Nephron progenitor cell (in vitro differentiated cells): Measurements from ENCODE around the gene FSD2.

Experiments used
- DNase-seq: peaks from one replicate; pipeline ENCODE4 v3.0.0; 2021
- H3K27ac Mint-ChIP-seq: 2 replicates; pipeline ENCODE4 v1.8.0; 2021; ENCODE audit warnings: mild to moderate bottlenecking, moderate library complexity, mixed read lengths
- H3K27me3 Mint-ChIP-seq: 2 replicates; pipeline ENCODE4 v1.8.0; 2021; ENCODE audit warnings: mild to moderate bottlenecking, low read depth, mixed read lengths; ENCODE audit not compliant: poor library complexity
- H3K36me3 Mint-ChIP-seq: 2 replicates; pipeline ENCODE4 v1.8.0; 2021; ENCODE audit warnings: low read depth, mixed read lengths
- H3K4me1 Mint-ChIP-seq: 2 replicates; pipeline ENCODE4 v1.8.0; 2021; ENCODE audit warnings: mixed read lengths
- H3K4me3 Mint-ChIP-seq: 2 replicates; pipeline ENCODE4 v1.8.0; 2021; ENCODE audit warnings: mild to moderate bottlenecking, moderate library complexity, mixed read lengths
- H3K9me3 Mint-ChIP-seq: 2 replicates; pipeline ENCODE4 v1.8.0; 2021; ENCODE audit warnings: mild to moderate bottlenecking, moderate library complexity, mixed read lengths
- CTCF ChIP-seq: fragments of 200-600 bp; sonication (generic); IDR thresholded peaks from 2 replicates; pipeline ENCODE4 v1.5.0; 2021; ENCODE audit warnings: antibody characterized with exemption

The FSD2 gene

GRCh38 chr15:82843566-82843965 lies 37.7 kb upstream of the FSD2 start:
- TF ChIP-seq CTCF: no peak
- no peak for DNase-seq
- H3K4me1 Mint-ChIP-seq: peaks cover 4% of the 10 kb centered on the region
- no peaks in the 10 kb centered on the region for H3K27me3 Mint-ChIP-seq
- no peak overlapping the region for H3K27ac Mint-ChIP-seq
- peaks cover 14% of the 10 kb centered on the region for H3K9me3 Mint-ChIP-seq
- peaks cover 54% of the 10 kb centered on the region for H3K36me3 Mint-ChIP-seq
- H3K4me3 Mint-ChIP-seq: no peak overlapping the region

- H3K36me3 Mint-ChIP-seq: peaks cover 82% of the 10 kb centered on the region
- H3K4me1 Mint-ChIP-seq: no peaks in the 10 kb centered on the region
- no peak overlapping the region for H3K4me3 Mint-ChIP-seq
- no peaks in the 10 kb centered on the region for H3K27me3 Mint-ChIP-seq
- H3K27ac Mint-ChIP-seq: no peak overlapping the region
- no peak for DNase-seq
- peaks cover 14% of the 10 kb centered on the region for H3K9me3 Mint-ChIP-seq
- TF ChIP-seq CTCF: no peak
Measured at GRCh38 chr15:82840166-82840565, 34.3 kb upstream of the FSD2 start.

GRCh38 chr15:82839136-82839535 lies 33.3 kb upstream of the FSD2 start:
- Mint-ChIP-seq H3K4me3 (no peak overlapping the region), H3K36me3 (peaks cover 84% of the 10 kb centered on the region), H3K4me1 (no peaks in the 10 kb centered on the region), H3K9me3 (peaks cover 14% of the 10 kb centered on the region), H3K27ac (no peak overlapping the region), H3K27me3 (no peaks in the 10 kb centered on the region)
- no peak for TF ChIP-seq CTCF
- no peak for DNase-seq

- Mint-ChIP-seq H3K27me3 (no peaks in the 10 kb centered on the region), H3K4me3 (no peak overlapping the region)
- no peak for DNase-seq
Measured at GRCh38 chr15:82838096-82838735, 32.3 kb upstream of the FSD2 start.

GRCh38 chr15:82835391-82835917 lies 29.6 kb upstream of the FSD2 start:
- H3K4me3 Mint-ChIP-seq: no peak overlapping the region
- H3K36me3 Mint-ChIP-seq: peaks cover 69% of the 10 kb centered on the region
- peaks cover 4% of the 10 kb centered on the region for H3K9me3 Mint-ChIP-seq
- TF ChIP-seq CTCF: no peak
- DNase-seq: no peak
- no peak overlapping the region for H3K27ac Mint-ChIP-seq
- H3K27me3 Mint-ChIP-seq: no peaks in the 10 kb centered on the region
- H3K4me1 Mint-ChIP-seq: no peaks in the 10 kb centered on the region

More at GRCh38 chr15:82838096-82838735, 32.3 kb upstream of the FSD2 start:
- Mint-ChIP-seq H3K9me3 (peaks cover 9% of the 10 kb centered on the region), H3K4me1 (no peaks in the 10 kb centered on the region), H3K27ac (peak overlapping the region; percentile 10), H3K36me3 (peaks cover 82% of the 10 kb centered on the region)
- TF ChIP-seq CTCF: no peak

GRCh38 chr15:82833362-82833682 lies 27.5 kb upstream of the FSD2 start:
- H3K27ac Mint-ChIP-seq: peak overlapping the region; percentile 68
- no peak for DNase-seq
- no peak overlapping the region for H3K4me3 Mint-ChIP-seq
- H3K27me3 Mint-ChIP-seq: no peaks in the 10 kb centered on the region
- TF ChIP-seq CTCF: no peak
- H3K4me1 Mint-ChIP-seq: no peaks in the 10 kb centered on the region
- H3K9me3 Mint-ChIP-seq: no peaks in the 10 kb centered on the region
- peaks cover 64% of the 10 kb centered on the region for H3K36me3 Mint-ChIP-seq
